GM23338 (cell line): ENCODE measurements around the gene MALRD1. TPM values are rescaled to one million over a fixed set of nuclear protein-coding genes. Genes with fewer than 3 reads are reported as not detected.

Experiments
- ATAC-seq: fragments of 200-7000 bp; cut with Tn5 transposase; 3 replicates; pipeline ENCODE4 v1.9.1; 2020
- DNase-seq: peaks from one replicate; pipeline ENCODE4 v3.0.0-alpha.2; 2015; ENCODE audit warnings: low spot score
- H2AFZ ChIP-seq: fragments of 200-600 bp; sonication (generic); 2 replicates; pipeline ENCODE4 v1.8.0; 2016; ENCODE audit warnings: antibody characterized with exemption, mild to moderate bottlenecking, moderate library complexity
- H3F3A ChIP-seq: fragments of 200-600 bp; sonication (generic); replicated peaks from 2 replicates; pipeline ENCODE4 v1.8.0; 2017; ENCODE audit warnings: antibody characterized with exemption, mixed run types, low read depth
- H3K27ac ChIP-seq: fragments of 200-600 bp; sonication (generic); 2 replicates; pipeline ENCODE4 v1.6.1; 2016; ENCODE audit warnings: low read depth
- H3K27me3 ChIP-seq: fragments of 200-600 bp; sonication (generic); 2 replicates; pipeline ENCODE4 v1.8.0; 2016; ENCODE audit warnings: mild to moderate bottlenecking, mixed run types, moderate library complexity; ENCODE audit not compliant: insufficient read depth
- H3K36me3 ChIP-seq: fragments of 200-600 bp; sonication (generic); 2 replicates; pipeline ENCODE4 v1.8.0; 2016; ENCODE audit warnings: mild to moderate bottlenecking; ENCODE audit not compliant: insufficient read depth
- H3K4me1 ChIP-seq: fragments of 200-600 bp; sonication (generic); 2 replicates; pipeline ENCODE4 v1.8.0; 2016; ENCODE audit warnings: mild to moderate bottlenecking, moderate library complexity; ENCODE audit not compliant: insufficient read depth
- H3K4me2 ChIP-seq: fragments of 200-600 bp; sonication (generic); 2 replicates; pipeline ENCODE4 v1.7.1; 2017; ENCODE audit warnings: mixed run types
- H3K4me3 ChIP-seq: fragments of 200-600 bp; sonication (generic); 2 replicates; pipeline ENCODE4 v1.6.1; 2016; ENCODE audit warnings: mixed run types
- H3K79me2 ChIP-seq: fragments of 200-600 bp; sonication (generic); replicated peaks from 2 replicates; pipeline ENCODE4 v1.8.0; 2017; ENCODE audit warnings: mild to moderate bottlenecking; ENCODE audit not compliant: insufficient read depth
- H3K9me2 ChIP-seq: fragments of 200-600 bp; sonication (generic); 2 replicates; pipeline ENCODE4 v1.8.0; 2017; ENCODE audit not compliant: insufficient read depth
- H4K20me1 ChIP-seq: fragments of 200-600 bp; sonication (generic); replicated peaks from 2 replicates; pipeline ENCODE4 v1.8.0; 2017; ENCODE audit warnings: mild to moderate bottlenecking; ENCODE audit not compliant: insufficient read depth
- H3K27ac Mint-ChIP-seq: 2 replicates; pipeline ENCODE4 v1.8.0; 2020; ENCODE audit warnings: inconsistent platforms, mild to moderate bottlenecking, moderate library complexity, mixed read lengths
- H3K27me3 Mint-ChIP-seq: 3 replicates; pipeline ENCODE4 v1.8.0; 2022; ENCODE audit warnings: low read depth, mild to moderate bottlenecking, moderate library complexity, mixed read lengths, inconsistent platforms; ENCODE audit not compliant: insufficient read depth, poor library complexity
- H3K36me3 Mint-ChIP-seq: 3 replicates; pipeline ENCODE4 v1.8.0; 2021; ENCODE audit warnings: low read depth, mild to moderate bottlenecking, inconsistent platforms, moderate library complexity, mixed read lengths
- H3K4me1 Mint-ChIP-seq: 3 replicates; pipeline ENCODE4 v1.8.0; 2020; ENCODE audit warnings: mild to moderate bottlenecking, inconsistent platforms, mixed read lengths
- H3K4me3 Mint-ChIP-seq: 3 replicates; pipeline ENCODE4 v1.8.0; 2021; ENCODE audit warnings: moderate library complexity, mild to moderate bottlenecking, inconsistent platforms, mixed read lengths
- H3K9me3 Mint-ChIP-seq: 3 replicates; pipeline ENCODE4 v1.8.0; 2020; ENCODE audit warnings: moderate library complexity, mild to moderate bottlenecking, inconsistent platforms, mixed read lengths
- CREB1 ChIP-seq: fragments of 250-450 bp; sonication (Bioruptor Pico); IDR thresholded peaks from 2 replicates; pipeline ENCODE4 v1.5.0; 2020; ENCODE audit warnings: low read depth, mild to moderate bottlenecking, moderate library complexity
- EZH2 ChIP-seq: fragments of 200-600 bp; sonication (generic); IDR thresholded peaks from one replicate; pipeline ENCODE4 v1.8.0; 2017; ENCODE audit warnings: antibody characterized with exemption, mild to moderate bottlenecking, low read depth; ENCODE audit not compliant: unreplicated experiment
- NANOG ChIP-seq: IDR thresholded peaks from 2 replicates; pipeline ENCODE4 v1.6.1; 2016; ENCODE audit warnings: antibody characterized with exemption, borderline replicate concordance
- ZNF331 ChIP-seq: fragments of 250-450 bp; sonication (Bioruptor Pico); IDR thresholded peaks from 2 replicates; pipeline ENCODE4 v1.5.0; 2020; ENCODE audit warnings: low read depth, mild to moderate bottlenecking, moderate library complexity
- polyA plus RNA-seq: library from polyadenylated mRNA; unstranded; fragments of >200 nt; fragmentation: Nextera tagmentation; extraction: Ambion mirVana; gene quantifications from 2 replicates; pipeline ENCODE4 v1.2.1, GENCODE V29; 2016
- total RNA-seq: library from RNA; depleted of rRNA; stranded (reverse); fragments of >200 nt; shearing (Covaris generic); gene quantifications from 2 replicates; pipeline ENCODE4 v1.2.3, GENCODE V29; 2014
- TF ChIP-seq, protein P1 (sequence below), 2 experiments: fragments of 200-600 bp in 1 of 2; sonication (generic) in 1 of 2; conservative IDR thresholded peaks; 2 replicates each; pipeline versions ENCODE4 v1.5.1 to v1.6.1; 2016 to 2017; ENCODE audit warnings: antibody characterized with exemption in 2 of 2, low read depth in 2 of 2, mild to moderate bottlenecking in 2 of 2, moderate library complexity in 1 of 2
- TF ChIP-seq, protein P2 (sequence below): IDR thresholded peaks from 2 replicates; pipeline ENCODE4 v1.6.1; 2016; ENCODE audit warnings: antibody characterized with exemption
- TF ChIP-seq, protein P3 (sequence below): fragments of 250-450 bp; sonication (Bioruptor Pico); IDR thresholded peaks from 2 replicates; pipeline ENCODE4 v1.5.0; 2020; ENCODE audit warnings: mild to moderate bottlenecking, moderate library complexity
- TF ChIP-seq, protein P4 (sequence below): IDR thresholded peaks from one replicate; pipeline ENCODE4 v1.6.1; 2018; ENCODE audit warnings: antibody characterized with exemption; ENCODE audit not compliant: unreplicated experiment

MALRD1 gene
- total and polyA plus RNA-seq, 2 experiments from 2014 or later = 0.42 to 1.9 TPM

DNA sequence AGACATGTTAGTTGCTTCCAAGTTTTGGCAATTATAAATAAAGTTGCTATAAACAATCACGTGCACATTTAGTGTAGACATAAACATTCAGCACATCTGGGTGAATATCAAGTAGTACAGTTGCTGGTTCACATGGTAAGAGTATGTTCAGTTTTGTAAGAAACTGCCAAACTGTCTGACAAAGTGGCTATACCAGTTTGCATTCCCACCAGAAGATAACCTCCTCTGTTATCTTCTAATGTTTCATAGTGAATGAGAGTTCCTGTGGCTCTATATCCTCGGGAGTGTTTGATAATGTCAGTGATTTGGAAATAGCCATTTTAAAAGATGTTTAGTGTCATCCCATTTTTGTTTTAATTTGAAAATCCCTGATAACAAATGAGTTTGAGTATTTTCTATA lies 508.1 kb downstream of the MALRD1 start:
- H3K27me3 ChIP-seq = no peaks in the 10 kb centered on the region
- no peak overlapping the region for H3K4me2 ChIP-seq
- no peaks in the 10 kb centered on the region for H4K20me1 ChIP-seq
- H3K4me1 ChIP-seq = no peaks in the 10 kb centered on the region
- H3K27ac Mint-ChIP-seq = no peak overlapping the region
- no peak for TF ChIP-seq ZNF331 (CRISPR knock-in tag)
- TF ChIP-seq EZH2 = no peak
- TF ChIP-seq NANOG = no peak
- TF ChIP-seq, protein P1, sequence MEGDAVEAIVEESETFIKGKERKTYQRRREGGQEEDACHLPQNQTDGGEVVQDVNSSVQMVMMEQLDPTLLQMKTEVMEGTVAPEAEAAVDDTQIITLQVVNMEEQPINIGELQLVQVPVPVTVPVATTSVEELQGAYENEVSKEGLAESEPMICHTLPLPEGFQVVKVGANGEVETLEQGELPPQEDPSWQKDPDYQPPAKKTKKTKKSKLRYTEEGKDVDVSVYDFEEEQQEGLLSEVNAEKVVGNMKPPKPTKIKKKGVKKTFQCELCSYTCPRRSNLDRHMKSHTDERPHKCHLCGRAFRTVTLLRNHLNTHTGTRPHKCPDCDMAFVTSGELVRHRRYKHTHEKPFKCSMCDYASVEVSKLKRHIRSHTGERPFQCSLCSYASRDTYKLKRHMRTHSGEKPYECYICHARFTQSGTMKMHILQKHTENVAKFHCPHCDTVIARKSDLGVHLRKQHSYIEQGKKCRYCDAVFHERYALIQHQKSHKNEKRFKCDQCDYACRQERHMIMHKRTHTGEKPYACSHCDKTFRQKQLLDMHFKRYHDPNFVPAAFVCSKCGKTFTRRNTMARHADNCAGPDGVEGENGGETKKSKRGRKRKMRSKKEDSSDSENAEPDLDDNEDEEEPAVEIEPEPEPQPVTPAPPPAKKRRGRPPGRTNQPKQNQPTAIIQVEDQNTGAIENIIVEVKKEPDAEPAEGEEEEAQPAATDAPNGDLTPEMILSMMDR (conservative IDR thresholded peaks at IDR 0.05; ENCODE audit: low read depth in 2 of 2) = no peak
- TF ChIP-seq, protein P2, sequence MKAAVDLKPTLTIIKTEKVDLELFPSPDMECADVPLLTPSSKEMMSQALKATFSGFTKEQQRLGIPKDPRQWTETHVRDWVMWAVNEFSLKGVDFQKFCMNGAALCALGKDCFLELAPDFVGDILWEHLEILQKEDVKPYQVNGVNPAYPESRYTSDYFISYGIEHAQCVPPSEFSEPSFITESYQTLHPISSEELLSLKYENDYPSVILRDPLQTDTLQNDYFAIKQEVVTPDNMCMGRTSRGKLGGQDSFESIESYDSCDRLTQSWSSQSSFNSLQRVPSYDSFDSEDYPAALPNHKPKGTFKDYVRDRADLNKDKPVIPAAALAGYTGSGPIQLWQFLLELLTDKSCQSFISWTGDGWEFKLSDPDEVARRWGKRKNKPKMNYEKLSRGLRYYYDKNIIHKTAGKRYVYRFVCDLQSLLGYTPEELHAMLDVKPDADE = no peak
- TF ChIP-seq, protein P3, sequence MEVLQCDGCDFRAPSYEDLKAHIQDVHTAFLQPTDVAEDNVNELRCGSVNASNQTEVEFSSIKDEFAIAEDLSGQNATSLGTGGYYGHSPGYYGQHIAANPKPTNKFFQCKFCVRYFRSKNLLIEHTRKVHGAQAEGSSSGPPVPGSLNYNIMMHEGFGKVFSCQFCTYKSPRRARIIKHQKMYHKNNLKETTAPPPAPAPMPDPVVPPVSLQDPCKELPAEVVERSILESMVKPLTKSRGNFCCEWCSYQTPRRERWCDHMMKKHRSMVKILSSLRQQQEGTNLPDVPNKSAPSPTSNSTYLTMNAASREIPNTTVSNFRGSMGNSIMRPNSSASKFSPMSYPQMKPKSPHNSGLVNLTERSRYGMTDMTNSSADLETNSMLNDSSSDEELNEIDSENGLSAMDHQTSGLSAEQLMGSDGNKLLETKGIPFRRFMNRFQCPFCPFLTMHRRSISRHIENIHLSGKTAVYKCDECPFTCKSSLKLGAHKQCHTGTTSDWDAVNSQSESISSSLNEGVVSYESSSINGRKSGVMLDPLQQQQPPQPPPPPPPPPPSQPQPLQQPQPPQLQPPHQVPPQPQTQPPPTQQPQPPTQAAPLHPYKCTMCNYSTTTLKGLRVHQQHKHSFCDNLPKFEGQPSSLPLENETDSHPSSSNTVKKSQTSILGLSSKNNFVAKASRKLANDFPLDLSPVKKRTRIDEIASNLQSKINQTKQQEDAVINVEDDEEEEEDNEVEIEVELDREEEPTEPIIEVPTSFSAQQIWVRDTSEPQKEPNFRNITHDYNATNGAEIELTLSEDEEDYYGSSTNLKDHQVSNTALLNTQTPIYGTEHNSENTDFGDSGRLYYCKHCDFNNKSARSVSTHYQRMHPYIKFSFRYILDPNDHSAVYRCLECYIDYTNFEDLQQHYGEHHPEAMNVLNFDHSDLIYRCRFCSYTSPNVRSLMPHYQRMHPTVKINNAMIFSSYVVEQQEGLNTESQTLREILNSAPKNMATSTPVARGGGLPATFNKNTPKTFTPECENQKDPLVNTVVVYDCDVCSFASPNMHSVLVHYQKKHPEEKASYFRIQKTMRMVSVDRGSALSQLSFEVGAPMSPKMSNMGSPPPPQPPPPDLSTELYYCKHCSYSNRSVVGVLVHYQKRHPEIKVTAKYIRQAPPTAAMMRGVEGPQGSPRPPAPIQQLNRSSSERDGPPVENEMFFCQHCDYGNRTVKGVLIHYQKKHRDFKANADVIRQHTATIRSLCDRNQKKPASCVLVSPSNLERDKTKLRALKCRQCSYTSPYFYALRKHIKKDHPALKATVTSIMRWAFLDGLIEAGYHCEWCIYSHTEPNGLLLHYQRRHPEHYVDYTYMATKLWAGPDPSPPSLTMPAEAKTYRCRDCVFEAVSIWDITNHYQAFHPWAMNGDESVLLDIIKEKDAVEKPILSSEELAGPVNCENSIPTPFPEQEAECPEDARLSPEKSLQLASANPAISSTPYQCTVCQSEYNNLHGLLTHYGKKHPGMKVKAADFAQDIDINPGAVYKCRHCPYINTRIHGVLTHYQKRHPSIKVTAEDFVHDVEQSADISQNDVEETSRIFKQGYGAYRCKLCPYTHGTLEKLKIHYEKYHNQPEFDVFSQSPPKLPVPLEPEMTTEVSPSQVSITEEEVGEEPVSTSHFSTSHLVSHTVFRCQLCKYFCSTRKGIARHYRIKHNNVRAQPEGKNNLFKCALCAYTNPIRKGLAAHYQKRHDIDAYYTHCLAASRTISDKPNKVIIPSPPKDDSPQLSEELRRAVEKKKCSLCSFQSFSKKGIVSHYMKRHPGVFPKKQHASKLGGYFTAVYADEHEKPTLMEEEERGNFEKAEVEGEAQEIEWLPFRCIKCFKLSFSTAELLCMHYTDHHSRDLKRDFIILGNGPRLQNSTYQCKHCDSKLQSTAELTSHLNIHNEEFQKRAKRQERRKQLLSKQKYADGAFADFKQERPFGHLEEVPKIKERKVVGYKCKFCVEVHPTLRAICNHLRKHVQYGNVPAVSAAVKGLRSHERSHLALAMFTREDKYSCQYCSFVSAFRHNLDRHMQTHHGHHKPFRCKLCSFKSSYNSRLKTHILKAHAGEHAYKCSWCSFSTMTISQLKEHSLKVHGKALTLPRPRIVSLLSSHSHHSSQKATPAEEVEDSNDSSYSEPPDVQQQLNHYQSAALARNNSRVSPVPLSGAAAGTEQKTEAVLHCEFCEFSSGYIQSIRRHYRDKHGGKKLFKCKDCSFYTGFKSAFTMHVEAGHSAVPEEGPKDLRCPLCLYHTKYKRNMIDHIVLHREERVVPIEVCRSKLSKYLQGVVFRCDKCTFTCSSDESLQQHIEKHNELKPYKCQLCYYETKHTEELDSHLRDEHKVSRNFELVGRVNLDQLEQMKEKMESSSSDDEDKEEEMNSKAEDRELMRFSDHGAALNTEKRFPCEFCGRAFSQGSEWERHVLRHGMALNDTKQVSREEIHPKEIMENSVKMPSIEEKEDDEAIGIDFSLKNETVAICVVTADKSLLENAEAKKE = no peak
- TF ChIP-seq, protein P4, sequence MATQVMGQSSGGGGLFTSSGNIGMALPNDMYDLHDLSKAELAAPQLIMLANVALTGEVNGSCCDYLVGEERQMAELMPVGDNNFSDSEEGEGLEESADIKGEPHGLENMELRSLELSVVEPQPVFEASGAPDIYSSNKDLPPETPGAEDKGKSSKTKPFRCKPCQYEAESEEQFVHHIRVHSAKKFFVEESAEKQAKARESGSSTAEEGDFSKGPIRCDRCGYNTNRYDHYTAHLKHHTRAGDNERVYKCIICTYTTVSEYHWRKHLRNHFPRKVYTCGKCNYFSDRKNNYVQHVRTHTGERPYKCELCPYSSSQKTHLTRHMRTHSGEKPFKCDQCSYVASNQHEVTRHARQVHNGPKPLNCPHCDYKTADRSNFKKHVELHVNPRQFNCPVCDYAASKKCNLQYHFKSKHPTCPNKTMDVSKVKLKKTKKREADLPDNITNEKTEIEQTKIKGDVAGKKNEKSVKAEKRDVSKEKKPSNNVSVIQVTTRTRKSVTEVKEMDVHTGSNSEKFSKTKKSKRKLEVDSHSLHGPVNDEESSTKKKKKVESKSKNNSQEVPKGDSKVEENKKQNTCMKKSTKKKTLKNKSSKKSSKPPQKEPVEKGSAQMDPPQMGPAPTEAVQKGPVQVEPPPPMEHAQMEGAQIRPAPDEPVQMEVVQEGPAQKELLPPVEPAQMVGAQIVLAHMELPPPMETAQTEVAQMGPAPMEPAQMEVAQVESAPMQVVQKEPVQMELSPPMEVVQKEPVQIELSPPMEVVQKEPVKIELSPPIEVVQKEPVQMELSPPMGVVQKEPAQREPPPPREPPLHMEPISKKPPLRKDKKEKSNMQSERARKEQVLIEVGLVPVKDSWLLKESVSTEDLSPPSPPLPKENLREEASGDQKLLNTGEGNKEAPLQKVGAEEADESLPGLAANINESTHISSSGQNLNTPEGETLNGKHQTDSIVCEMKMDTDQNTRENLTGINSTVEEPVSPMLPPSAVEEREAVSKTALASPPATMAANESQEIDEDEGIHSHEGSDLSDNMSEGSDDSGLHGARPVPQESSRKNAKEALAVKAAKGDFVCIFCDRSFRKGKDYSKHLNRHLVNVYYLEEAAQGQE = no peak
- TF ChIP-seq CREB1 (CRISPR knock-in tag) = no peak
- ATAC-seq (no peak), DNase-seq (no peak)
- H3K79me2 ChIP-seq = no peaks in the 10 kb centered on the region
- H3K36me3 Mint-ChIP-seq = no peaks in the 10 kb centered on the region
- H3K4me1 Mint-ChIP-seq = no peaks in the 10 kb centered on the region
- H3K9me3 Mint-ChIP-seq = peaks cover 3% of the 10 kb centered on the region; the same call in 1 of the 3 replicates
- H3K4me3 Mint-ChIP-seq = no peak overlapping the region
- no peaks in the 10 kb centered on the region for H3K9me2 ChIP-seq
- H3K27me3 Mint-ChIP-seq = no peaks in the 10 kb centered on the region
- H3K27ac ChIP-seq = no peak overlapping the region
- H3K36me3 ChIP-seq = no peaks in the 10 kb centered on the region
- no peak overlapping the region for H3K4me3 ChIP-seq
- H3F3A ChIP-seq = no peaks in the 10 kb centered on the region
- no peak overlapping the region for H2AFZ ChIP-seq
